Measurements from ENCODE around the gene ZNF784.

The ZNF784 gene

GRCh38 chr19:55656552-55656951 lies 32.2 kb upstream of the ZNF784 start:
- DNase-seq (ENCODE audit: low spot score): no peak

- no peak for DNase-seq (ENCODE audit: low spot score)
These were observed 31.3 kb upstream of the ZNF784 start for GRCh38 chr19:55655648-55656040.

GRCh38 chr19:55654868-55655647 lies 30.7 kb upstream of the ZNF784 start, which contains the start of gene U2AF2:
Gene U2AF2, plus strand, starts transcription at chr19:55655035. Its CDS starts 70 bp downstream, at chr19:55655105.
- DNase-seq (ENCODE audit: low spot score): peak; percentile 96

- peak; percentile 100 for DNase-seq (ENCODE audit: low spot score)
These were observed 30.0 kb upstream of the ZNF784 start for GRCh38 chr19:55654323-55654867.

GRCh38 chr19:55653651-55654322 lies 29.4 kb upstream of the ZNF784 start:
- DNase-seq (ENCODE audit: low spot score): peak; percentile 98

- DNase-seq (ENCODE audit: low spot score): no peak
These were observed 28.2 kb upstream of the ZNF784 start for GRCh38 chr19:55652311-55653128.

GRCh38 chr19:55651236-55651635 lies 26.9 kb upstream of the ZNF784 start:
- no peak for DNase-seq (ENCODE audit: low spot score)

- no peak for DNase-seq (ENCODE audit: low spot score)
These were observed 26.4 kb upstream of the ZNF784 start for GRCh38 chr19:55650602-55651230.

GRCh38 chr19:55650126-55650557 lies 25.8 kb upstream of the ZNF784 start:
- no peak for DNase-seq (ENCODE audit: low spot score)

- DNase-seq (ENCODE audit: low spot score): no peak
These were observed 25.1 kb upstream of the ZNF784 start for GRCh38 chr19:55649268-55650125.

GRCh38 chr19:55648585-55649267 lies 24.4 kb upstream of the ZNF784 start:
- DNase-seq (ENCODE audit: low spot score): no peak

- DNase-seq (ENCODE audit: low spot score): no peak
These were observed 23.6 kb upstream of the ZNF784 start, which contains the start of gene CCDC106 for GRCh38 chr19:55647732-55648584. Gene CCDC106, plus strand, starts transcription at chr19:55648212. Its CDS starts 835 bp downstream, at chr19:55649047.

GRCh38 chr19:55646889-55647731 lies 22.7 kb upstream of the ZNF784 start:
- no peak for DNase-seq (ENCODE audit: low spot score)

- no peak for DNase-seq (ENCODE audit: low spot score)
These were observed 21.1 kb upstream of the ZNF784 start for GRCh38 chr19:55645512-55645881.

- DNase-seq (ENCODE audit: low spot score): no peak
These were observed 20.6 kb upstream of the ZNF784 start for GRCh38 chr19:55644842-55645511.

GRCh38 chr19:55644191-55644833 lies 19.9 kb upstream of the ZNF784 start:
- no peak for DNase-seq (ENCODE audit: low spot score)

- DNase-seq (ENCODE audit: low spot score): no peak
These were observed 19.5 kb upstream of the ZNF784 start for GRCh38 chr19:55643887-55644176.

Measured in activated CD4-positive, alpha-beta T cell treated with anti-CD3 and anti-CD28 coated beads, Interleukin-2, Interleukin-4, amounts not matched to agents 100 ng/mL and 50 ng/mL, durations not matched to agents 16 hours and 8 hours (primary cell).